SK-N-SH (cell line): Measurements from ENCODE around the gene ZMAT5. TPM values are rescaled to one million over a fixed set of nuclear protein-coding genes. Genes with fewer than 3 reads are reported as not detected.

ENCODE experiments used
- CTCF ChIA-PET: fragments of 300-600, 350-600 bp; formaldehyde crosslinking; extraction: SDS; loops from one replicate; lab custom pipeline; 2021; lab: Yijun Ruan, JAX
- POLR2A ChIA-PET: fragments of 350-600 bp; sonication (Branson Sonifier 250); formaldehyde crosslinking; extraction: SDS; loops from one replicate; lab custom pipeline; 2020; ENCODE audit warnings: antibody characterized with exemption, inconsistent platforms; lab: Yijun Ruan, JAX
- DNase-seq: peaks from one replicate; pipeline ENCODE4 v3.0.0; 2012
- H2AFZ ChIP-seq: fragments of 200-600 bp; sonication (generic); 2 replicates; pipeline ENCODE4 v1.8.1; 2016; ENCODE audit warnings: antibody characterized with exemption, mild to moderate bottlenecking, low read depth
- H3F3A ChIP-seq: fragments of 200-600 bp; sonication (generic); replicated peaks from 2 replicates; pipeline ENCODE3; 2016; ENCODE audit warnings: antibody characterized with exemption, mild to moderate bottlenecking; ENCODE audit not compliant: insufficient read depth
- H3K27ac ChIP-seq, 2 experiments: fragments of 200-500 bp in 1 of 2; fragments of 200-600 bp in 1 of 2; sonication (Bioruptor generic) in 1 of 2; sonication (generic), shearing (Covaris generic) in 1 of 2; 2 replicates each; pipeline versions ENCODE4 v1.5.1 to v1.6.1; 2014 to 2016; ENCODE audit warnings: low read depth in 2 of 2, inconsistent platforms in 1 of 2, low read length in 1 of 2, mild to moderate bottlenecking in 1 of 2, mixed read lengths in 1 of 2
- H3K27me3 ChIP-seq: fragments of 200-600 bp; sonication (generic), shearing (Covaris generic); 2 replicates; pipeline ENCODE4 v1.6.1; 2016; ENCODE audit warnings: mixed run types; ENCODE audit not compliant: insufficient read depth
- H3K36me3 ChIP-seq, 2 experiments: fragments of 200-500 bp in 1 of 2; fragments of 200-600 bp in 1 of 2; sonication (Bioruptor generic) in 1 of 2; sonication (generic) in 1 of 2; replicated peaks in 1 of 2; 2 replicates each; pipeline versions ENCODE3 to v1.5.1; 2014 to 2016; ENCODE audit warnings: low read length in 1 of 2, mild to moderate bottlenecking in 1 of 2; ENCODE audit not compliant: insufficient read depth in 2 of 2, control insufficient read depth in 1 of 2
- H3K4me1 ChIP-seq, 2 experiments: fragments of 200-500 bp in 1 of 2; fragments of 200-600 bp in 1 of 2; sonication (Bioruptor generic) in 1 of 2; sonication (generic), shearing (Covaris generic) in 1 of 2; 2 replicates each; pipeline versions ENCODE4 v1.5.1 to v1.6.1; 2014 to 2016; ENCODE audit warnings: low read depth in 1 of 2, low read length in 1 of 2, mixed run types in 1 of 2; ENCODE audit not compliant: insufficient read depth in 2 of 2, control insufficient read depth in 1 of 2
- H3K4me2 ChIP-seq: fragments of 200-600 bp; sonication (generic), shearing (Covaris generic); 2 replicates; pipeline ENCODE4 v1.6.1; 2017; ENCODE audit warnings: mixed run types
- H3K4me3 ChIP-seq, 2 experiments: fragments of 200-500 bp in 1 of 2; fragments of 200-600 bp in 1 of 2; sonication (Bioruptor generic) in 1 of 2; sonication (generic), shearing (Covaris generic) in 1 of 2; 2 replicates each; pipeline versions ENCODE4 v1.5.1 to v1.8.1; 2014 to 2016; ENCODE audit warnings: low read depth in 2 of 2, inconsistent platforms in 1 of 2, low read length in 1 of 2, mild to moderate bottlenecking in 1 of 2, mixed read lengths in 1 of 2, moderate library complexity in 1 of 2
- H3K79me2 ChIP-seq: fragments of 200-600 bp; sonication (generic); 2 replicates; pipeline ENCODE4 v1.8.1; 2017; ENCODE audit warnings: mild to moderate bottlenecking; ENCODE audit not compliant: insufficient read depth
- H3K9ac ChIP-seq: fragments of 200-600 bp; sonication (generic); 2 replicates; pipeline ENCODE4 v1.6.1; 2017; ENCODE audit warnings: mixed run types
- H3K9me2 ChIP-seq: fragments of 200-600 bp; sonication (generic); 2 replicates; pipeline ENCODE4 v1.6.1; 2017; ENCODE audit warnings: mixed run types
- H3K9me3 ChIP-seq: fragments of 200-600 bp; sonication (generic); 2 replicates; pipeline ENCODE4 v1.6.1; 2017; ENCODE audit warnings: mixed run types, mild to moderate bottlenecking, moderate library complexity
- H4K20me1 ChIP-seq: fragments of 200-600 bp; sonication (generic); 2 replicates; pipeline ENCODE4 v1.6.1; 2017; ENCODE audit warnings: mild to moderate bottlenecking, mixed run types; ENCODE audit not compliant: insufficient read depth
- ELF1 ChIP-seq: IDR thresholded peaks from 2 replicates; pipeline ENCODE4 v1.4.0; 2012
- EP300 ChIP-seq, 2 experiments: IDR thresholded peaks; 2 replicates each; pipeline versions ENCODE4 v1.4.0 to v1.6.1; 2012; ENCODE audit warnings: borderline replicate concordance in 1 of 2, low read depth in 1 of 2, low read length in 1 of 2
- EZH2phosphoT487 ChIP-seq: fragments of 200-600 bp; sonication (generic); IDR thresholded peaks from 2 replicates; pipeline ENCODE4 v1.6.1; 2017; ENCODE audit warnings: low read depth, mixed run types, mild to moderate bottlenecking, antibody characterized with exemption, moderate library complexity, borderline replicate concordance
- FOSL2 ChIP-seq: IDR thresholded peaks from 2 replicates; pipeline ENCODE4 v1.4.0; 2012; ENCODE audit warnings: low read depth, mild to moderate bottlenecking, moderate library complexity, borderline replicate concordance
- FOXJ3 ChIP-seq: sonication (generic); formaldehyde crosslinking; IDR thresholded peaks from 2 replicates; pipeline ENCODE4 v1.5.1; 2020; ENCODE audit warnings: mild to moderate bottlenecking, missing genetic modification reagents
- FOXM1 ChIP-seq: IDR thresholded peaks from 2 replicates; pipeline ENCODE4 v1.4.0; 2012; ENCODE audit warnings: low read depth, mild to moderate bottlenecking
- JUND ChIP-seq: IDR thresholded peaks from 2 replicates; pipeline ENCODE4 v1.4.0; 2012
- MEF2A ChIP-seq: IDR thresholded peaks from 2 replicates; pipeline ENCODE4 v1.4.0; 2012; ENCODE audit warnings: low read depth, borderline replicate concordance
- POLR2AphosphoS5 ChIP-seq: IDR thresholded peaks from 2 replicates; pipeline ENCODE4 v1.6.1; 2012; ENCODE audit warnings: low read depth, low read length
- RAD21 ChIP-seq: IDR thresholded peaks from 2 replicates; pipeline ENCODE4 v1.6.1; 2012; ENCODE audit warnings: mild to moderate bottlenecking, low read length
- RCOR1 ChIP-seq: fragments of 150-350 bp; IDR thresholded peaks from 2 replicates; pipeline ENCODE4 v1.6.1; 2017; ENCODE audit warnings: antibody characterized with exemption, low read length
- SIN3A ChIP-seq: IDR thresholded peaks from 2 replicates; pipeline ENCODE4 v1.6.1; 2012; ENCODE audit warnings: low read depth, mild to moderate bottlenecking, low read length, moderate library complexity, borderline replicate concordance
- TAF1 ChIP-seq: IDR thresholded peaks from 2 replicates; pipeline ENCODE4 v1.6.1; 2012; ENCODE audit warnings: low read depth, mild to moderate bottlenecking, low read length, moderate library complexity, borderline replicate concordance
- TCF12 ChIP-seq: IDR thresholded peaks from 2 replicates; pipeline ENCODE4 v1.4.0; 2012
- WGBS: methylation state at CpG from one replicate; pipeline ENCODE4 v1.1.6; 2017; ENCODE audit warnings: low lambda C conversion rate; 5-methylcytosine and 5-hydroxymethylcytosine counted together
- polyA plus RNA-seq, 3 experiments: library from polyadenylated mRNA; depleted of rRNA; stranded (reverse); fragments of >200 nt; gene quantifications; 2 replicates each; pipeline ENCODE4 v1.2.3, GENCODE V29; 2012
- TF ChIP-seq, protein P1 (sequence below): IDR thresholded peaks from 2 replicates; pipeline ENCODE4 v1.4.0; 2012; ENCODE audit warnings: low read depth, borderline replicate concordance
- TF ChIP-seq, protein P2 (sequence below): IDR thresholded peaks from 2 replicates; pipeline ENCODE4 v1.4.0; 2012; ENCODE audit warnings: low read depth
- TF ChIP-seq, protein P3 (sequence below): IDR thresholded peaks from 2 replicates; pipeline ENCODE4 v1.6.1; 2012; ENCODE audit warnings: mild to moderate bottlenecking, low read depth, low read length, moderate library complexity
- TF ChIP-seq, protein P4 (sequence below): fragments of 150-350 bp; IDR thresholded peaks from 2 replicates; pipeline ENCODE4 v1.6.1; 2016; ENCODE audit warnings: mild to moderate bottlenecking, low read depth, low read length
- TF ChIP-seq, protein P5 (sequence below): IDR thresholded peaks from 2 replicates; pipeline ENCODE4; 2012

Gene ZMAT5
- polyA plus RNA-seq, 1 of the 3 experiments (the other 2 are of a cell fraction), result 35.0 TPM

DNA sequence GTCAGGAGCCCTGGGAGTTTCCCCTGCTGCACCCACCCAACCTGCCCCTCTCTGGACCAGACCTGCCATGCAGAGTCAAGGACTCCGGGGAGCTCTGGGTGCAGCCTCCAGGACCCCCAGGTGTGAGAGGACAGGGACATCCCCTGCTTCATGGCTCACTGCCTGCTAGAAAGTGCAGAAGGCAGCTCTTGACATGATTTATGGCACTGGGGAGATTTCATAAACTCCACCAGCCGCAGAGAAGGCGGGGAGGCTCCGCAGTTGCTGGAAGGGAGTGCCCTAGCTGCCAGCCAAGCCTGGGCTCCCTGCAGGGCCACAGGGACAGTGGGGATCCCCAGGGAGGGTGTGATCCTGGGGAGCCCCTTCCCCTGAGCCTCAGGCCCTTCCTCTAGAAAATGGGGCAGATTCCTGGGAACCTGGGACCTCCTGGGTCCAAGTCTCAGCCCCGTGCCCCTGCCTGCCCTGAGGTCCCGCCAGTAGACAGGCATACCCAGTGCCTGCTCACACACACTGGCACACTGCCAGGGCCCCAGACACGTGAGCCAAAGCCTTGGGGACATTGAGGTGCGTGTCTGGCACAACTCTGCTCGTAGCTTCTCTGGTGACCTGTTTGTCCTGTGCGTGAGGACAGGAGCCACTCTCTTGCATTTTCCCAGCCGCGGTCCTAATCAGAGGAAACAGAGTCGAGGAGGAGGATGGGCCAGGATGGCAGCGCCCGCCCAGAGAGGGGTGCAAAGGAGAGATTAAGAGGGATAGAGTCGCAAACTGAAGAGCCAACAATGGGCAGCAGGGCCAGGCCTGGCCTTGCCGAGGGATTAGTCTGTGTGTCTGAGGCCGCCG lies 33.2 kb downstream of the ZMAT5 start:
- H3K27me3 ChIP-seq, result no peaks in the 10 kb centered on the region
- ChIA-PET POLR2A (interaction anchor here (0.5 to 1.6 kb wide), 4 partner anchors 11 to 62 kb away, joined by 3 to 9 read pairs (median 4); no protein-coding TSS in a partner anchor), CTCF (interaction anchor here (0.6 to 3.9 kb wide), 9 partner anchors 8 to 355 kb away, joined by 3 to 20 read pairs (median 4); no protein-coding TSS in a partner anchor)
- no peaks in the 10 kb centered on the region for H3K79me2 ChIP-seq
- H3K9me3 ChIP-seq, result no peaks in the 10 kb centered on the region
- no peaks in the 10 kb centered on the region for H3F3A ChIP-seq
- H3K4me2 ChIP-seq, result no peak overlapping the region
- H3K4me3 ChIP-seq, result no peak overlapping the region
- H3K9ac ChIP-seq, result no peak overlapping the region
- TF ChIP-seq JUND (no peak), EP300 (IDR thresholded peaks at IDR 0.05; ENCODE audit: borderline replicate concordance in 1 of 2, low read depth in 1 of 2, low read length in 1 of 2) (0 out of 4 replicates have a peak, but pooled peaks of 1 of the 2 experiments have one; percentile 8), MEF2A (no peak), EZH2phosphoT487 (no peak), FOSL2 (no peak), RCOR1 (peak; percentile 40; the same call in 1 of the 2 replicates), FOXJ3 (CRISPR knock-in tag) (peak; percentile 72), TAF1 (no peak), RAD21 (0 out of 2 replicates have a peak, but pooled peaks have one; percentile 9)
- TF ChIP-seq, protein P1, sequence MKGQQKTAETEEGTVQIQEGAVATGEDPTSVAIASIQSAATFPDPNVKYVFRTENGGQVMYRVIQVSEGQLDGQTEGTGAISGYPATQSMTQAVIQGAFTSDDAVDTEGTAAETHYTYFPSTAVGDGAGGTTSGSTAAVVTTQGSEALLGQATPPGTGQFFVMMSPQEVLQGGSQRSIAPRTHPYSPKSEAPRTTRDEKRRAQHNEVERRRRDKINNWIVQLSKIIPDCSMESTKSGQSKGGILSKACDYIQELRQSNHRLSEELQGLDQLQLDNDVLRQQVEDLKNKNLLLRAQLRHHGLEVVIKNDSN, result no peak
- TF ChIP-seq, protein P2, sequence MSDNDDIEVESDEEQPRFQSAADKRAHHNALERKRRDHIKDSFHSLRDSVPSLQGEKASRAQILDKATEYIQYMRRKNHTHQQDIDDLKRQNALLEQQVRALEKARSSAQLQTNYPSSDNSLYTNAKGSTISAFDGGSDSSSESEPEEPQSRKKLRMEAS, result no peak
- H2AFZ ChIP-seq, result no peak overlapping the region
- peaks cover 0 to 30% of the 10 kb centered on the region in 2 experiments; a peak in 1 of 4 replicates for H3K4me1 ChIP-seq
- H3K27ac ChIP-seq, result peak overlapping the region in 1 of 2 experiments; percentile 78; a peak in 2 of 4 replicates
- DNase-seq, result peak; percentile 83
- peaks cover 0 to 2% of the 10 kb centered on the region in 2 experiments for H3K36me3 ChIP-seq
- H3K9me2 ChIP-seq, result no peaks in the 10 kb centered on the region
- 56% methylated on average over 11 of the region's 19 CpGs for WGBS
- no peaks in the 10 kb centered on the region for H4K20me1 ChIP-seq

DNA sequence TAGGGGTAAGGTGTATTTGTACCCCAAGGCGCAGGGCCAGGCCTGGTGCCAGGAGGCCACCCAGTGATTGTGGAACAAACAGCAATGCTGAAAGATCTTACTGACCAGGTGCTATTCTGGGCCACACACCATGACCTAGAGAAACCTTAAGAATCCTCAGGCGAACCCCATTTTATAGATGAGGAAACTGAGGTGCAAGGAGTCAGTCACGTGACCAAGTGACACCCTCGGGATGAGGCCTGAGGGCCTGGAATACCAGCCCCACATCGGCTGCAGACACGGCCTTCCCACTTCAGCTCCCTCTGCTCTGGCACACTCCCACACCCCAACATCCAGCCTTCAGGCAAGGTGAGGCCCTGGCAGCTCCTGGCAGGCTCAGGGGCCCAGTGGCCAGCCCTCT lies 33.9 kb downstream of the ZMAT5 start:
- Histone ChIP-seq H2AFZ (no peak overlapping the region), H3K4me1 (peaks cover 0 to 30% of the 10 kb centered on the region in 2 experiments; a peak in 1 of 4 replicates), H3K36me3 (peaks cover 0 to 2% of the 10 kb centered on the region in 2 experiments), H3K9ac (no peak overlapping the region), H4K20me1 (no peaks in the 10 kb centered on the region), H3K79me2 (no peaks in the 10 kb centered on the region), H3F3A (no peaks in the 10 kb centered on the region), H3K27me3 (no peaks in the 10 kb centered on the region), H3K9me2 (no peaks in the 10 kb centered on the region), H3K4me2 (no peak overlapping the region), H3K9me3 (no peaks in the 10 kb centered on the region), H3K4me3 (no peak overlapping the region), H3K27ac (peak overlapping the region in 1 of 2 experiments; percentile 78; a peak in 2 of 4 replicates)
- 90% methylated on average over 4 of the region's 6 CpGs for WGBS
- ChIA-PET POLR2A (interaction anchor here (1.0 to 1.6 kb wide), 3 partner anchors 10 to 43 kb away, joined by 3 to 9 read pairs (median 4); no protein-coding TSS in a partner anchor), CTCF (interaction anchor here (0.6 to 3.9 kb wide), 9 partner anchors 8 to 356 kb away, joined by 3 to 20 read pairs (median 4); no protein-coding TSS in a partner anchor)
- no peak for DNase-seq
- TF ChIP-seq SIN3A, result no peak
- no peak for TF ChIP-seq JUND
- TF ChIP-seq ELF1, result no peak
- TF ChIP-seq MEF2A, result no peak
- TF ChIP-seq FOXM1, result no peak
- TF ChIP-seq POLR2AphosphoS5, result no peak
- TF ChIP-seq, protein P3, sequence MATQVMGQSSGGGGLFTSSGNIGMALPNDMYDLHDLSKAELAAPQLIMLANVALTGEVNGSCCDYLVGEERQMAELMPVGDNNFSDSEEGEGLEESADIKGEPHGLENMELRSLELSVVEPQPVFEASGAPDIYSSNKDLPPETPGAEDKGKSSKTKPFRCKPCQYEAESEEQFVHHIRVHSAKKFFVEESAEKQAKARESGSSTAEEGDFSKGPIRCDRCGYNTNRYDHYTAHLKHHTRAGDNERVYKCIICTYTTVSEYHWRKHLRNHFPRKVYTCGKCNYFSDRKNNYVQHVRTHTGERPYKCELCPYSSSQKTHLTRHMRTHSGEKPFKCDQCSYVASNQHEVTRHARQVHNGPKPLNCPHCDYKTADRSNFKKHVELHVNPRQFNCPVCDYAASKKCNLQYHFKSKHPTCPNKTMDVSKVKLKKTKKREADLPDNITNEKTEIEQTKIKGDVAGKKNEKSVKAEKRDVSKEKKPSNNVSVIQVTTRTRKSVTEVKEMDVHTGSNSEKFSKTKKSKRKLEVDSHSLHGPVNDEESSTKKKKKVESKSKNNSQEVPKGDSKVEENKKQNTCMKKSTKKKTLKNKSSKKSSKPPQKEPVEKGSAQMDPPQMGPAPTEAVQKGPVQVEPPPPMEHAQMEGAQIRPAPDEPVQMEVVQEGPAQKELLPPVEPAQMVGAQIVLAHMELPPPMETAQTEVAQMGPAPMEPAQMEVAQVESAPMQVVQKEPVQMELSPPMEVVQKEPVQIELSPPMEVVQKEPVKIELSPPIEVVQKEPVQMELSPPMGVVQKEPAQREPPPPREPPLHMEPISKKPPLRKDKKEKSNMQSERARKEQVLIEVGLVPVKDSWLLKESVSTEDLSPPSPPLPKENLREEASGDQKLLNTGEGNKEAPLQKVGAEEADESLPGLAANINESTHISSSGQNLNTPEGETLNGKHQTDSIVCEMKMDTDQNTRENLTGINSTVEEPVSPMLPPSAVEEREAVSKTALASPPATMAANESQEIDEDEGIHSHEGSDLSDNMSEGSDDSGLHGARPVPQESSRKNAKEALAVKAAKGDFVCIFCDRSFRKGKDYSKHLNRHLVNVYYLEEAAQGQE, result no peak
- TF ChIP-seq TAF1, result no peak
- TF ChIP-seq, protein P4, sequence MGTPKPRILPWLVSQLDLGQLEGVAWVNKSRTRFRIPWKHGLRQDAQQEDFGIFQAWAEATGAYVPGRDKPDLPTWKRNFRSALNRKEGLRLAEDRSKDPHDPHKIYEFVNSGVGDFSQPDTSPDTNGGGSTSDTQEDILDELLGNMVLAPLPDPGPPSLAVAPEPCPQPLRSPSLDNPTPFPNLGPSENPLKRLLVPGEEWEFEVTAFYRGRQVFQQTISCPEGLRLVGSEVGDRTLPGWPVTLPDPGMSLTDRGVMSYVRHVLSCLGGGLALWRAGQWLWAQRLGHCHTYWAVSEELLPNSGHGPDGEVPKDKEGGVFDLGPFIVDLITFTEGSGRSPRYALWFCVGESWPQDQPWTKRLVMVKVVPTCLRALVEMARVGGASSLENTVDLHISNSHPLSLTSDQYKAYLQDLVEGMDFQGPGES, result no peak
- TF ChIP-seq TCF12, result no peak
- TF ChIP-seq, protein P5, sequence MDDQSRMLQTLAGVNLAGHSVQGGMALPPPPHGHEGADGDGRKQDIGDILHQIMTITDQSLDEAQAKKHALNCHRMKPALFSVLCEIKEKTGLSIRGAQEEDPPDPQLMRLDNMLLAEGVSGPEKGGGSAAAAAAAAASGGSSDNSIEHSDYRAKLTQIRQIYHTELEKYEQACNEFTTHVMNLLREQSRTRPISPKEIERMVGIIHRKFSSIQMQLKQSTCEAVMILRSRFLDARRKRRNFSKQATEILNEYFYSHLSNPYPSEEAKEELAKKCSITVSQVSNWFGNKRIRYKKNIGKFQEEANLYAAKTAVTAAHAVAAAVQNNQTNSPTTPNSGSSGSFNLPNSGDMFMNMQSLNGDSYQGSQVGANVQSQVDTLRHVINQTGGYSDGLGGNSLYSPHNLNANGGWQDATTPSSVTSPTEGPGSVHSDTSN, result no peak
